WI38 (cell line): ENCODE results near the gene RASSF7.

Experiments used
- H3K4me3 ChIP-seq: 2 replicates; pipeline ENCODE4 v1.5.1; 2011; ENCODE audit warnings: low read depth, mild to moderate bottlenecking, control low read depth, low read length
- CTCF ChIP-seq: IDR thresholded peaks from 2 replicates; pipeline ENCODE4 v1.5.1; 2012; ENCODE audit warnings: low read depth, mild to moderate bottlenecking, control low read depth, low read length

Gene RASSF7

GRCh38 chr11:575313-575995 is 14.7 kb downstream of the RASSF7 start:
- no peak for TF ChIP-seq CTCF
- peak overlapping the region; percentile 70 for H3K4me3 ChIP-seq

- H3K4me3 ChIP-seq: peak within 1 kb of the TSS; percentile 96
- TF ChIP-seq CTCF: no peak
Observed at GRCh38 chr11:575996-576768, 15.4 kb downstream of the RASSF7 start, which contains the start of gene PHRF1. TSS of gene PHRF1 (plus strand) at chr11:576470. CDS start at chr11:581513, 5,043 bp downstream.

DNA sequence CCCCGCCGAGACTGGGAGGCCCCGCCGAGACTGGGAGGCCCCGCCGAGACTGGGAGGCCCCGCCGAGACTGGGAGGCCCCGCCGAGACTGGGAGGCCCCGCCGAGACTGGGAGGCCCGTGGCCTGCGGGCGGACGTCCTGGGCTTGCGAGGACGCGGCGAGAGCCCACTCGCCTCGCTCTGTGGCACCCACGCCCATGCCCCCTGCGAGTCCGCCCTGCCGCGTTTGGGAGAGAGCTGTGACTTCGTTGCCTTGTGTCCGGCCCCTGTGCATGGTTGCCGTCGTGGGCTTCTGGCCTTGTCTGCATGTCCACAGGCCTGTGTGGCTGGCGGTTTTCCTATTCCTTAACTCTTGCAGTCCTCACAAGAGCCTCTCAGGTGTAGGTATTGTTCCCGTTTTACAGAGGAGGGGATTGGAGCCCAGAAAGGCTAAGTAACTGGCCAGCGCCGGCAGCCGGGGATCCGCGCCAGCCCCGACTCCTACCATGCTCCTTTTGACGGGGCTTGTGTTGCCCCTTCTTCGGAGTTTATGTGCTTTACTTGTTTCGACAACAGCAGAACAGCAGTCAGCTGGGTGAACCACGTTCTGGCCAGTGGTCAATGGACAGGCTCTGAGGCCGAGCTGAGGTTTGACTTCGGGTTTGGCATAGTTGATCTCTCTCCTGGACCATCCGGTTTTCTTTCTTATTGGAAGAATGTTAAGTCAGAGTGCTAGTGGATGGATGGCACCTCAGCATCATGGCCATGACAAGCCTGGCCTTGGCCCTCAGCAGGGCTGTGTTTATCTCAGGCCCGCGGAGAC is 16.2 kb downstream of the RASSF7 start:
- no peak for TF ChIP-seq CTCF

GRCh38 chr11:577611-577894 is 16.8 kb downstream of the RASSF7 start:
- H3K4me3 ChIP-seq: peak overlapping the region; percentile 96
- no peak for TF ChIP-seq CTCF

More for the DNA sequence above, 16.2 kb downstream of the RASSF7 start:
- peak overlapping the region; percentile 96 for H3K4me3 ChIP-seq

DNA sequence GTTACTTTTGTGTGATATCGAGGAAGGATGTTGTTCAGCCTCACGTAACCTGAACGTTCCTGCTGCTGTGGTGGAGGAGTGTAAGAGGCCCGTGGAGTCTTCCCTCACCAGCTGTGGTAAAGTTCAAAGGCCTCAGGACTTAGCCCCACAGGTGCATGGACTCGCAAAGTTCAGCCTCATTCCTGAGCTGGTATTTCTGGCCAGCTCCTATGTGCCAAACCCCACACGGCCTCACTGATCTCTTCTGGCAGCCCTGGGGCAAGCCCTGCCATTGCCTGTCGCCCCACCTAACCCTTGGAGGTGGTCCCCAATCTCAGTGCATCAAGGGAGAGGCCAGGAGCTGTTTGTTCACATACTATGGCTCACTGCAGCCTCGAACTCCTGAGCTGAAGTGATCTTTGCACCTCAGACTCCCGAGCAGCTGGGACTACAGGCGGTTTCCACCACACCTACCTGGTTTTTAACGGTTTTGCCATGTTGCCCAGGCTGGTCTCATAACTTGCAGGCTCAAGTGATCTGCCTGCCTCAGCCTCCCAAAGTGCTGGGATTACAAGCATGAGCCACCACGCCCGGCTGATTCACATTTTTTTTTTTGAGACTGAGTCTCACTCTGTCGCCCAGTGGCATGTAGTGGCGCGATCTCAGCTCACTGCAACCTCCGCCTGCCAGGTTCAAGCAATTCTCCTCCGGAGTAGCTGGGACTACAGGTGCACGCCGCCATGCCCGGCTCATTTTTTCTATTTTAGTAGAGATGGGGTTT is 17.7 kb downstream of the RASSF7 start:
- TF ChIP-seq CTCF: no peak
- peak overlapping the region; percentile 96 for H3K4me3 ChIP-seq

- H3K4me3 ChIP-seq: no peak overlapping the region
- no peak for TF ChIP-seq CTCF
Observed at GRCh38 chr11:579830-580601, 19.2 kb downstream of the RASSF7 start.
